ENCODE results near the gene KNOP1.

The KNOP1 gene, protein sequence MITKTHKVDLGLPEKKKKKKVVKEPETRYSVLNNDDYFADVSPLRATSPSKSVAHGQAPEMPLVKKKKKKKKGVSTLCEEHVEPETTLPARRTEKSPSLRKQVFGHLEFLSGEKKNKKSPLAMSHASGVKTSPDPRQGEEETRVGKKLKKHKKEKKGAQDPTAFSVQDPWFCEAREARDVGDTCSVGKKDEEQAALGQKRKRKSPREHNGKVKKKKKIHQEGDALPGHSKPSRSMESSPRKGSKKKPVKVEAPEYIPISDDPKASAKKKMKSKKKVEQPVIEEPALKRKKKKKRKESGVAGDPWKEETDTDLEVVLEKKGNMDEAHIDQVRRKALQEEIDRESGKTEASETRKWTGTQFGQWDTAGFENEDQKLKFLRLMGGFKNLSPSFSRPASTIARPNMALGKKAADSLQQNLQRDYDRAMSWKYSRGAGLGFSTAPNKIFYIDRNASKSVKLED

GRCh38 chr16:19717741-19718623 lies at the start of gene KNOP1, which contains the start of gene IQCK:
TSS of gene KNOP1 (minus strand) at chr16:19718227. CDS start at chr16:19715035, 3,192 bp downstream.
TSS of gene IQCK (plus strand) at chr16:19718271. CDS start at chr16:19718307, 36 bp downstream.
- peak; percentile 76 to 84 (median 83) for DNase-seq (ENCODE audit: low read depth in 3 of 3)

- DNase-seq (ENCODE audit: low read depth in 3 of 3) = no peak
Observed at GRCh38 chr16:19767497-19767896, 49.5 kb upstream of the KNOP1 start.

DNA sequence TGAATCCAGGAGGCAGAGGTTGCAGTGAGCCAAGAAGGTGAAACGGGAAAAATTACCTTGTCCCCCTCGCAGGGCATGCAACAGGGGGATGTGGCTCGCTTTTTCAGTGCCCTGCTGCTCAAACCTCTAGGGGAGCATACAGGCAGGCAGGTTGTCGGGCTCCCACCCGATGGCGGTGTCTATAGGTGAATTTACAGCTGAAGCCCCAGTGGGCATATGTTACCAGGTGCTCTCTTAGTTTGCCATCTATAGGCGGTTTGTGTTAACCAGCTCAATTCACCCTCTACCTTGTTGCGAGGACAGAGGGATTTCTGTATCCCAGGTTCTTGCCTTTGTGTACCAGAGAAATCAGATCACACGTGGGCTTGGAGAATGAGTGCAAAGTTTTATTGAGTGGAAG lies 49.0 kb upstream of the KNOP1 start:
- no peak for DNase-seq (ENCODE audit: low read depth in 3 of 3)

DNA sequence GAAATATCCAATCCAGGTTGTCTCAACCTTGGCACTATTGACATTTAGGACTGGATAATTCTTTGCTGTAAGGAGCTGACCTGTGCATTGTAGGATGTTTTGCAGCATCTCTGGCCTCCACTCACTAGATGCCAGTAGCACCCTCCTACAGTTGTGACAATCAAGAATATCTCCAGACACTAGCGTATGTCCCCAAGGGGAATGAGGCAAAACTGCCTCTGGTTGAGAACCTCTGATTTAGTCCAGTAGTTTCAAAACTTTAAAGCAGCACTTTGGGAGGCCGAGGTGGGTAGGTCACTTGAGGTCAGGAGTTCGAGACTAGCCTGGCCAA lies 48.5 kb upstream of the KNOP1 start:
- DNase-seq (ENCODE audit: low read depth in 3 of 3) = no peak

GRCh38 chr16:19765860-19766553 lies 48.0 kb upstream of the KNOP1 start:
- no peak for DNase-seq (ENCODE audit: low read depth in 3 of 3)

DNA sequence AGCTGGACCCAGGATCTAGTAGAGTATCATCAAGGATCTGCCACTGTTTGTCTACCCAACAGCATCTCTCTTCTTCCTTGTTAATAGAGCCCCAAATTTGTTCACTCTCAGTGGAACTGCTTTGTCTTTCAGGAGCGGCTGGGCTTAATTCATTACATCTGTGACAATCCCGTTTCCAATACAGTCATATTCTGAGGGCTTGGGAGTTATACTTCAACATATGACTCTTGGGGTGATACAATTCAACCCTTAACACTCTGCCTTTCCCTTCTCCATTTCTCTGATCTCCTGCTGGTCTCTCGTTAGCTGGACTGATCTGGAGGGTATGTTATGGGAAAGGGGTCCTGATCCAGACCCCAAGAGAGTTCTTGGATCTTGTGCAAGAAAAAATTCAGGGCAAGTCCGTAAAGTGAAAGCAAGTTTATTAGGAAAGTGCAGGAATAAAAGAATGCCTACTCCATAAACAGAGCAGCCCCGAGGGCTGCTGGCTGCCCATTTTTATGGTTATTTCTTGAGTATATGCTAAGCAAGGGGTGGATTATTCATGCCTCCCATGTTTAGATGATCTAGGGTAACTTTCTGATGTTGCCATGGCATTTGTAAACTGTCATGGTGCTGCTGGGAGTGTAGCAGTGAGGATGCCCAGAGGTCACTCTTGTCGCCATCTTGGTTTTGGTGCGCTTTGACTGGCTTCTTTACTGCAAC lies 42.5 kb upstream of the KNOP1 start:
- no peak for DNase-seq (ENCODE audit: low read depth in 3 of 3)

GRCh38 chr16:19757762-19758595 lies 40.0 kb upstream of the KNOP1 start:
- no peak for DNase-seq (ENCODE audit: low read depth in 3 of 3)

DNA sequence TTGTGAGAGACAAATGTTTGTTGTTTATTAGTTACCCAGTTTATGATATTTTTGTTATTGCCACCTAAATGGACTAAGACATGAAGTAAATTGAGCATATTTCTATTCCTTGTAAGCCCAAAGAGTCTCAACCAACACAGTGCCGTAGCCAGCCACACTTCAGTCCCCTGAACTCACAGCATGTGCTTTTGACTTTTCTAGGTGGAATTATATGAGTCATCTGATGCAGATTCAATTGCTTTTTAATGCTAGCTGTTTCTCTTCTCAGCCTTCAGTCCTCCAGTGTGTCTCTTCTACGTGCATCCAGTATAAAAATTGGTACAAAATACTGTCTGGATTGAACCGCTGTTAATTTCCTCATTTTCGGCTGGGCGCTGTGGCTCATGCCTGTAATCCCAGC lies 39.0 kb upstream of the KNOP1 start:
- DNase-seq (ENCODE audit: low read depth in 3 of 3) = no peak

DNA sequence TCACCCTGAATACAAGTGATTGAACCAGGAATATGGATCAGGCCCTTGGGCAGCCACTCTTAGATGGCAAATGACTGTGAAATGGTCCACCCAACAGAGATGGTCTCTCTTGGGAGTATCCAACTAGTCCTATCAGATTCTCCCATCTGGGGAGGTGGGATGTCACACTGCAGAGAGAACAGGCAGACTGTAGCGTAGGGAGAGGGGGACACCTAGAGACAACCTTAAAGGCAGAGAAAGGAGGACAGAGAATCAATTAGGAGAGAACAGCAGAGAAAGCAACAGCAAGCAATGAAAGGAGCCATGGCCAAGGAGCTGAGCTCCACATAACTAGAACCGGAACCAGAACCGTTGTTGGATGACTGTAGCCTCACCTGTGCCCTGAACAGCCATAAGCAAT lies 37.2 kb upstream of the KNOP1 start:
- no peak for DNase-seq (ENCODE audit: low read depth in 3 of 3)

- DNase-seq (ENCODE audit: low read depth in 3 of 3) = no peak
Observed at GRCh38 chr16:19754644-19755036, 36.6 kb upstream of the KNOP1 start.

- no peak for DNase-seq (ENCODE audit: low read depth in 3 of 3)
Observed at GRCh38 chr16:19753815-19754643, 36.0 kb upstream of the KNOP1 start.

DNA sequence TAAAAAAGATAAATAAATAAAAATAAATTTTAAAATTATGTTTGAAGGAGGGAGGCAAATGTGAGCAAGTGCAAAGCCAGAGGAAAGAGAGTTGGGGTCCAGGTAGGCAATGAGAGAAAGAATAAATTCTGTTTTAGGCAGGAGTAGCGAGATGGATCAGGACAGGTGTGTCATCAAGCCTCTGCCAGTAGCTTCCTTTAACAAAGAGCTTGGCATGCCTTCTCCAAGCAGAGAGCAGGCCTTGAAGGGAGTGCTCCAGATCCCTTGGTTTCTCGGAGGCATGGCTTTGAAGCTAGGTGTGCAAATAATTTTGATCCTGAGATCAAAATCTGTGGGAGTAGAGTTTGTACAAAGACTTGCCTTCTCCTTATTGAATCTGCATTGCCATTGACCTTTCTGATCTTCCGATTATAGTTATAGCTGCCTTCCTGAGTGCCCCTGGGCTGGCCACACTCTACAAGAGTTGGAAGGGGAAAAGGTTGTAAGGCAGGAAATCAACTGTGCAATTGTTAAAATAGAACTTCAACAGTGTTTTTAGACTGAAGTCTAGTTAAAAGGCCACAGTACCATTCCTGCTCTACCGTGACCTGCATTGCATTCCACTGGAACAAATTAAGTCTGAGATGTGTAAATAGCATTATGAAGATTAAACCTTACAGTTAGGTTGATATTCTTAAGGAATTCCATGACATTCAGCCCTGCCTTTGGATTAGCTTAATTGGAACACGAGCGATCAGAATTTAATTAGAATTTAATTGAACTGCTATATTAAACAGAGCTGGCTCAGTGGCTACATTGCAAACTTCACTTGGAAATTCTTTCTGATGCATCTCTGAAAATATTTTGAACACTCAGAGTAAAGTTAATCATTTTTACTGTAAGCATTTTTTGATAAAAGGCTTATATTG lies 33.7 kb upstream of the KNOP1 start:
- DNase-seq (ENCODE audit: low read depth in 3 of 3) = no peak

GRCh38 chr16:19749571-19750080 lies 31.6 kb upstream of the KNOP1 start:
- no peak for DNase-seq (ENCODE audit: low read depth in 3 of 3)

DNA sequence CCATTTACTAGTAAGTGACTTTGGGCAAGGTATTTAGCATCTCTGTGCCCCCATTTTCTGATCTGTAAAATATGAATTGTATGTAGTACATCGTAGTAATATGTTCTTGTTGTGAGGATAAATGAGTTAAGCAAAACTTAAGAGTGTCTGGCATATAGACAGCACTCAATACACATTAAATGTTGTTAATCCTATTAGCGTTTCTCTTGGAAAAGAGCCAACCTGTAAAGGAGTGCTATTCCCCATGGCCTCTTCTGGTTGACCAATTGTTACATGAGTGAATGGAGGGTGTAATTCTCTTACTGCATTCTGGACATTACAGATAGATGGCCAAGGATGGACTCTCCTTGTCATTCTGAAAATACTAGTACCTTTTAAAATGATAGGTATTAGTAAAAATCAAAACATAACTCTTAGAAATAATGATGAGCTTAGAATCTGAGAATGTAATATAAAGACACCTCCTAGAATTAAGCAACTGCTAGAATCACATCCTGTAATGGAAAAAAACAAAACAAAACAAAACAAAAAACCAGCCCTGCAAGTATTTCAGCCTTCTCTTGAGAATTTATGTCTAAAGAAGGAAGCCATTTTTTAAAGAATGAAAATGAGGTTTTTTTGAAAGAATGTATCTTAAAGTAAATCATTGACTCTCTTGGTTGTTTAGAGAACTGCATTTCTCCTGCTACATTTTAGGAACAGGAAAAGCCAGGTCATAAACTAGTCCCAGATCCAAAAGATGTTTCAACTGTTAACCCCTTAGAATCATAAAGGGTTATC lies 30.6 kb upstream of the KNOP1 start:
- DNase-seq (ENCODE audit: low read depth in 3 of 3) = no peak

- DNase-seq (ENCODE audit: low read depth in 3 of 3) = no peak
Observed at GRCh38 chr16:19746561-19746960, 28.5 kb upstream of the KNOP1 start.

GRCh38 chr16:19745286-19746010 lies 27.4 kb upstream of the KNOP1 start:
- DNase-seq (ENCODE audit: low read depth in 3 of 3) = no peak

DNA sequence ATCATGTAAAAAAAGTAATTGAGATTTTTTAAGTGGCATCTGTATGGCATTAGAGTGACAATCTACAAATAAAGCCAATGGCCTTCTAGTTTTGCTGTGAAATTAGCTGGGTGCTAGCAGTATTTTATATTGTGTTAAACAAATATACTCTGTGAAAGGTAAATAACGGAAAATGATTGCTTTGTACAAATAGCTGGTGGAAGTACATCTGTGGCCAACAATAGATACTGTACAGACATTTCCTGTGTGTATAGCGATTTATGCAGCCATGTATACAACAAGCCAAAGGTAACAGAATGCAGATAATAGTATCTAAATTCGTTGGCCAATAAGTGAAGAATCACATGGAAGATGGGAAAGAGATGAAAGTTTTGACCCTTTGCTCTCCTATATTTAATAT lies 26.6 kb upstream of the KNOP1 start:
- DNase-seq (ENCODE audit: low read depth in 3 of 3) = no peak
